B cell (primary cell): ENCODE measurements around the gene FAR1. TPM values are rescaled to one million over a fixed set of nuclear protein-coding genes. Genes with fewer than 3 reads are reported as not detected.

Experiments
- ATAC-seq: fragments of 200-7000 bp; cut with Tn5 transposase; one replicate; pipeline ENCODE4 v1.10.0; 2021; ENCODE audit warnings: low read depth, mild to moderate bottlenecking, moderate number of reproducible peaks, moderate library complexity
- CTCF ChIA-PET: fragments of 350-600 bp; sonication (Branson Sonifier 250); formaldehyde crosslinking; loops from one replicate; lab custom pipeline; 2021; ENCODE audit warnings: antibody characterized with exemption, inconsistent platforms; lab: Charles Lee
- POLR2A ChIA-PET: fragments of 350-600 bp; sonication (Branson Sonifier 250); formaldehyde crosslinking; loops from one replicate; lab custom pipeline; 2021; ENCODE audit warnings: antibody characterized with exemption; lab: Charles Lee
- DNase-seq: peaks from one replicate; pipeline ENCODE4 v3.0.0; 2013
- H2AFZ ChIP-seq: 2 replicates; pipeline ENCODE4 v1.6.1; 2012; ENCODE audit warnings: mild to moderate bottlenecking, low read depth, low read length; ENCODE audit not compliant: insufficient read depth, poor library complexity, severe bottlenecking
- H3K27ac ChIP-seq, 2 donors: 1 replicate in 1 of 2; 2 replicates in 1 of 2; pipeline ENCODE4 v1.5.1; 2012 to 2013; ENCODE audit warnings: low read length in 2 of 2, mild to moderate bottlenecking in 2 of 2, moderate library complexity in 1 of 2
- H3K27me3 ChIP-seq, 4 experiments: fragments of 200-600 bp in 1 of 4; sonication (generic) in 1 of 4; replicated peaks in 1 of 4; 1 replicate in 2 of 4; 2 replicates in 2 of 4; pipeline versions ENCODE4 v1.6.1 to v1.7.0; 2013 to 2016; ENCODE audit warnings: low read length in 3 of 4, mild to moderate bottlenecking in 2 of 4, mixed read lengths in 1 of 4, moderate library complexity in 1 of 4; ENCODE audit not compliant: insufficient read depth in 4 of 4, control insufficient read depth in 3 of 4; ENCODE audit errors: control extremely low read depth in 1 of 4
- H3K36me3 ChIP-seq, 2 experiments: replicated peaks in 1 of 2; 1 replicate in 1 of 2; 2 replicates in 1 of 2; pipeline versions ENCODE4 v1.6.1 to v1.7.1; 2013; ENCODE audit warnings: low read length in 1 of 2; ENCODE audit not compliant: insufficient read depth in 2 of 2, control insufficient read depth in 1 of 2; ENCODE audit errors: control extremely low read depth in 1 of 2, extremely low read depth in 1 of 2
- H3K4me1 ChIP-seq, 2 donors: fragments of 200-600 bp in 1 of 2; sonication (generic) in 1 of 2; 1 replicate in 1 of 2; 2 replicates in 1 of 2; pipeline versions ENCODE4 v1.5.1 to v1.6.1; 2013 to 2017; ENCODE audit warnings: low read length in 2 of 2; ENCODE audit not compliant: control insufficient read depth in 2 of 2, insufficient read depth in 2 of 2
- H3K4me2 ChIP-seq: replicated peaks from 2 replicates; pipeline ENCODE3; 2012; ENCODE audit warnings: mild to moderate bottlenecking, low read depth, low read length; ENCODE audit not compliant: poor library complexity, severe bottlenecking
- H3K4me3 ChIP-seq, 5 experiments: fragments of 200-600 bp in 1 of 5; sonication (generic) in 1 of 5; 1 replicate in 3 of 5; 2 replicates in 2 of 5; pipeline versions ENCODE4 v1.5.1 to v1.7.0; 2011 to 2016; ENCODE audit warnings: low read length in 4 of 5, mild to moderate bottlenecking in 4 of 5, low read depth in 2 of 5, control low read depth in 1 of 5, moderate library complexity in 1 of 5; ENCODE audit not compliant: insufficient read depth in 1 of 5; ENCODE audit errors: control extremely low read depth in 1 of 5, extremely low read depth in 1 of 5
- H3K79me2 ChIP-seq: fragments of 200-600 bp; sonication (generic); one replicate; pipeline ENCODE4 v1.6.0; 2016; ENCODE audit warnings: low read length; ENCODE audit not compliant: control insufficient read depth, insufficient read depth
- H3K9ac ChIP-seq: fragments of 200-600 bp; sonication (generic); 2 replicates; pipeline ENCODE4 v1.6.1; 2017; ENCODE audit warnings: mild to moderate bottlenecking, low read length, moderate library complexity
- H3K9me3 ChIP-seq, 3 donors: one replicate each; pipeline versions ENCODE4 v1.6.1 to v1.7.1; 2013; ENCODE audit warnings: low read length in 2 of 3; ENCODE audit not compliant: control insufficient read depth in 2 of 3, insufficient read depth in 1 of 3; ENCODE audit errors: control extremely low read depth in 1 of 3
- H4K20me1 ChIP-seq: 2 replicates; pipeline ENCODE4 v1.6.0; 2012; ENCODE audit warnings: mild to moderate bottlenecking, low read length; ENCODE audit not compliant: insufficient read depth, control insufficient read depth, poor library complexity, severe bottlenecking
- H3K27ac Mint-ChIP-seq: one replicate; pipeline ENCODE4 v1.8.0; 2021; ENCODE audit warnings: mixed read lengths
- H3K27me3 Mint-ChIP-seq: one replicate; pipeline ENCODE4 v1.8.0; 2021; ENCODE audit warnings: mixed read lengths
- H3K4me1 Mint-ChIP-seq: one replicate; pipeline ENCODE4 v1.8.0; 2021; ENCODE audit warnings: mixed read lengths
- H3K4me3 Mint-ChIP-seq: one replicate; pipeline ENCODE4 v1.8.0; 2021; ENCODE audit warnings: mixed read lengths
- H3K9me3 Mint-ChIP-seq: one replicate; pipeline ENCODE4 v1.8.0; 2022; ENCODE audit warnings: mixed read lengths; ENCODE audit not compliant: insufficient read depth
- CTCF ChIP-seq: fragments of 200-600 bp; IDR thresholded peaks from one replicate; pipeline ENCODE4 v1.8.0; 2022; ENCODE audit warnings: antibody characterized with exemption, mild to moderate bottlenecking
- EZH2 ChIP-seq: IDR thresholded peaks from 2 replicates; pipeline ENCODE4 v1.6.1; 2012; ENCODE audit warnings: borderline replicate concordance, low read depth, mild to moderate bottlenecking, moderate library complexity, low read length; ENCODE audit not compliant: insufficient read depth, poor library complexity, severe bottlenecking
- WGBS: methylation state at CpG from one replicate; pipeline ENCODE4 v1.1.5; 2013; ENCODE audit warnings: missing lambda C conversion rate; ENCODE audit not compliant: insufficient coverage; 5-methylcytosine and 5-hydroxymethylcytosine counted together
- intact Hi-C: fragments of 100-400 bp; cut with micrococcal nuclease; formaldehyde crosslinking; loops from one replicate; pipeline ENCODE4 v1.10.0; 2022
- polyA plus RNA-seq: library from polyadenylated mRNA; depleted of rRNA; stranded (reverse); fragments of >200 nt; gene quantifications from 2 replicates; pipeline ENCODE4 v1.2.3, GENCODE V29; 2012
- total RNA-seq, 2 donors: library from RNA; stranded (reverse); fragments of 120-200 nt in 1 of 2; gene quantifications; 1 replicate in 1 of 2; 2 replicates in 1 of 2; pipeline versions ENCODE4 v1.2.3 to v1.2.4, GENCODE V29; 2013 to 2022

The FAR1 gene
- total and polyA plus RNA-seq, 2 donors (not counting 1 experiment from before 2014, with no cell fraction given), result 8.1 to 44.8 TPM

DNA sequence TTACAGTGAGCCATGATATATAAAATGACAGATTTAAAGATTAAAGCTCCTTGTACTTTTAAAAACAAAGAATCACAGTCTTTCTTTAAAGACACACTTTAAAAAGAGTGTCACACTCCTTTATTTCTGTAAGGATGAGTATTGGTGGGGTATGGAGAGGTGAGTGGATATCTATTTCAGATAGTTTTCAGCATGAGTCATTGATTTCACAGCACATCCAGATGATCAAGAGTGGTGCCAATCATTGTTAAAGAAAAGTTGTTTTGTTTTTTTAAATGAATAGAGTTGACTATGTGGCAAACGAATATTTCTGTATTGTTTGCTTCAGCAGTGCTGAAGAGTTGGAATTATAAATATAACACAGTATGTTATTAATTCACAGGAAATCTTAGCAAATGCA, 52.5 kb downstream of the FAR1 start:
- Histone ChIP-seq H3K27me3 (no peaks in the 10 kb centered on the region), H3K4me3 (no peak overlapping the region), H3K9ac (no peak overlapping the region), H3K4me2 (no peak overlapping the region), H3K9me3 (no peaks in the 10 kb centered on the region), H3K36me3 (peaks cover 4 to 30% of the 10 kb centered on the region in 2 experiments), H3K4me1 (no peaks in the 10 kb centered on the region), H4K20me1 (no peaks in the 10 kb centered on the region), H3K79me2 (no peaks in the 10 kb centered on the region), H3K27ac (no peak overlapping the region), H2AFZ (no peak overlapping the region)
- no peak for DNase-seq
- Mint-ChIP-seq H3K27ac (no peak overlapping the region), H3K4me1 (no peaks in the 10 kb centered on the region), H3K27me3 (no peaks in the 10 kb centered on the region), H3K9me3 (no peaks in the 10 kb centered on the region), H3K4me3 (no peak overlapping the region)
- ChIA-PET POLR2A (no interaction called here), CTCF (no interaction called here)
- intact Hi-C loops, result no loop called here
- no peak for TF ChIP-seq CTCF
- no peak for TF ChIP-seq EZH2
- no CpG with 5 or more reads among the region's 1 CpG for WGBS
- no peak for ATAC-seq

- H3K4me2 ChIP-seq, result no peak overlapping the region
- H4K20me1 ChIP-seq, result no peaks in the 10 kb centered on the region
- Mint-ChIP-seq H3K9me3 (no peaks in the 10 kb centered on the region), H3K4me3 (no peak overlapping the region), H3K4me1 (no peaks in the 10 kb centered on the region), H3K27ac (no peak overlapping the region), H3K27me3 (no peaks in the 10 kb centered on the region)
- TF ChIP-seq CTCF (no peak), EZH2 (no peak)
- no peak overlapping the region for H3K27ac ChIP-seq
- intact Hi-C loops, result no loop called here
- no peaks in the 10 kb centered on the region for H3K9me3 ChIP-seq
- ATAC-seq (no peak), DNase-seq (no peak)
- no peak overlapping the region for H3K9ac ChIP-seq
- no peaks in the 10 kb centered on the region for H3K27me3 ChIP-seq
- no peaks in the 10 kb centered on the region for H3K79me2 ChIP-seq
- no peak overlapping the region for H2AFZ ChIP-seq
- CTCF ChIA-PET, result no interaction called here
- no peak overlapping the region for H3K4me3 ChIP-seq
- POLR2A ChIA-PET, result no interaction called here
- peaks cover 2 to 27% of the 10 kb centered on the region in 2 experiments for H3K36me3 ChIP-seq
- H3K4me1 ChIP-seq, result no peaks in the 10 kb centered on the region
Measured at GRCh38 chr11:13721760-13722159, 53.3 kb downstream of the FAR1 start.
